ENCODE measurements around the gene KRT13. TPM values are rescaled to one million over a fixed set of nuclear protein-coding genes. Genes with fewer than 3 reads are reported as not detected.
A peak's percentile ranks its signal among the peaks of the same experiment; 100 is the strongest.

The KRT13 gene
- total and polyA plus RNA-seq, 2 of the 4 experiments (the other 2 are of a cell fraction), result 0.18 to 0.56 TPM

DNA sequence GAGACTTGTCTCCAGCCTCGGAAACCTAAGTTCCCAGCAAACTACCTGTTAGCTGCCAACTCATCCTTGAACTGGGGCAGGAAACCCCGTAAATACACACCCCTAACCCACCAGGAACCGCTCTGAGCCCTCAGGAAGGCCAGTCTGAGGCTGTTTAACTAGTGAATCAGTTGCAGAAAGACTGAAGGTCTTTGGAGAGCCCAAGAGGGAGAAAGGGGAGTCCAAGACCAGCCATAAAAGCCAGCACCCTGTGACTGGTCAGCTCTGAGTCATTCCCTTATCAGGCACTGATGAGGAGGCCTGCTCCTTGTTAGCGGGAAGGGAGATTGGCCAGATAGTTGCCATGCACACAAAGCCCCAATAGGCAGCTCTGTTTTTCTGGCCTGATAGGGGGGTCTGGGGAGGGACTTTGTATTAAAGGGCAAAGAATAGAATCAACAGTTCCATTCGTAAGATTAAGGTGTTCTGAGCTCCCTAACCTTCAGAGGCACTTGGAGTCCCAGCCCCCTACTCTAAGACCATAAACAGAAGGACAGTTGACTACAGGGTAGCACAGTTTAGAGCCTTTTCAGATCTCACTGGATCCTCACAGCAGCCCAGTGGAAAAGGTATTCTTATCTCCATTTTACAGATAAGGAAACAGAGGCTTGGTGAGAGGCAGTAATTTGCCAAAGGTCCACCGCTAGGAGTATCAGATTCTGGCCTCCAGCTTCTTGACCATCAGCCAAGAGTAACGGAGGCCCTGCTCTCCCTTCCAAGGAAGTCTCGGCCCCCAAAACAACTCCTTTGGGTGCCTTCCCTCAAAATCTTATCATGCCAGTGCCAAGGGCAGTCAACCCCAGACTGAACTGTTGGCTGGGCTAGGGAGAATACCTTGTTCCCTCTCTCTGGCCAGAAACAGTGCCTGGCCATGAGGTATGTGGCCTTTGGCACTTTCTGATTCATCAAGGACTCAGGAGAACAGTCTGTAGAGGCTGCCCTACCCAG, 24.9 kb upstream of the KRT13 start:
- Histone ChIP-seq H4K8ac (ENCODE audit: low read depth in 2 of 2, low read length in 2 of 2) (peak overlapping the region in 1 of 2 experiments; percentile 84; a peak in 2 of 4 replicates), H3K18ac (ENCODE audit: low read depth, low read length) (peak overlapping the region; percentile 13; the same call in 1 of the 2 replicates), H2BK20ac (ENCODE audit: low read depth, low read length) (peak overlapping the region; percentile 78), H2AK5ac (ENCODE audit: low read depth, low read length) (peak overlapping the region; percentile 88), H3K79me1 (ENCODE audit: low read depth in 1 of 2, low read length in 2 of 2) (no peaks in the 10 kb centered on the region), H3K27me3 (ENCODE audit: control insufficient read depth, insufficient read depth, low read length) (peaks cover 2% of the 10 kb centered on the region; the same call in 1 of the 2 replicates), H2BK120ac (ENCODE audit: low read depth, low read length) (peak overlapping the region; percentile 83), H3K36me3 (ENCODE audit: control insufficient read depth, insufficient read depth, low read length) (no peaks in the 10 kb centered on the region), H3K9me1 (ENCODE audit: insufficient read depth, low read length) (peaks cover 17% of the 10 kb centered on the region), H2BK15ac (ENCODE audit: low read depth, low read length) (peak overlapping the region; percentile 77; the same call in 2 of the 3 replicates), H3K4me1 (ENCODE audit: control insufficient read depth, insufficient read depth, low read length) (peaks cover 11% of the 10 kb centered on the region), H4K20me1 (ENCODE audit: insufficient read depth, low read length) (no peaks in the 10 kb centered on the region), H2BK5ac (ENCODE audit: low read depth, low read length, poor library complexity, severe bottlenecking) (peak overlapping the region; percentile 34), H3K9ac (ENCODE audit: low read depth, low read length) (no peak overlapping the region), H4K91ac (ENCODE audit: insufficient read depth, low read depth, low read length) (peak overlapping the region; percentile 59; the same call in 1 of the 2 replicates), H4K5ac (ENCODE audit: low read depth, low read length) (peak overlapping the region; percentile 7; the same call in 1 of the 2 replicates), H2AFZ (replicated peaks; ENCODE audit: low read length, poor library complexity) (peak overlapping the region; percentile 83), H3K14ac (replicated peaks; ENCODE audit: low read depth, low read length) (peak overlapping the region; percentile 78), H2AK9ac (replicated peaks; ENCODE audit: low read depth, low read length, poor library complexity) (peak overlapping the region; percentile 86), H3K9me3 (ENCODE audit: control insufficient read depth, insufficient read depth, low read length) (no peaks in the 10 kb centered on the region), H3K4me3 (ENCODE audit: insufficient read depth, low read depth, low read length) (no peak overlapping the region), H3K27ac (ENCODE audit: insufficient read depth, low read length) (no peak overlapping the region), H3K4ac (ENCODE audit: low read depth, low read length) (peak overlapping the region; percentile 75), H3K4me2 (ENCODE audit: low read depth, low read length) (no peak overlapping the region), H3K23ac (ENCODE audit: low read depth, low read length) (peak overlapping the region; percentile 33; the same call in 1 of the 2 replicates), H3K56ac (ENCODE audit: extremely low read depth, insufficient read depth, low read length) (no peak overlapping the region)
- in situ Hi-C loops (cut with MboI; ENCODE audit: low sequenced_read_pairs), result no loop called here
- dilution Hi-C loops (cut with HindIII; ENCODE audit: low sequenced_read_pairs, unreplicated experiment), result no loop called here
- no CpG with 5 or more reads among the region's 8 CpGs for WGBS, 2 experiments (ENCODE audit: extremely low coverage in 2 of 2, insufficient read length in 1 of 2)
- POLR2A ChIA-PET (ENCODE audit: unreplicated experiment), result no interaction called here
- intact Hi-C loops (cut with micrococcal nuclease), result no loop called here
- CTCF ChIA-PET, result interaction anchor here (0.5 to 1.6 kb wide), 4 partner anchors 9 to 1684 kb away, joined by 3 to 5 read pairs (median 3); no protein-coding TSS in a partner anchor
- DNase-seq, result peak; percentile 93
- ATAC-seq (ENCODE audit: low read depth), result peak; percentile 96
- BruUV-seq (replicated peaks), result no TSS peak
- TF ChIP-seq RFX5 (IDR thresholded peaks at IDR 0.05; ENCODE audit: low read depth, low read length) (peak; percentile 64; the same call in 1 of the 2 replicates), POLR2A (IDR thresholded peaks at IDR 0.05; ENCODE audit: low read depth, low read length) (no peak), RCOR1 (IDR thresholded peaks at IDR 0.05; ENCODE audit: insufficient replicate concordance, low read length) (no peak), MAFK (IDR thresholded peaks at IDR 0.05; ENCODE audit: low read depth, low read length) (no peak), MAZ (IDR thresholded peaks at IDR 0.05; ENCODE audit: borderline replicate concordance, low read depth, low read length) (no peak; the same call in 1 of the 2 replicates), CEBPB (IDR thresholded peaks at IDR 0.05; ENCODE audit: low read depth, low read length) (no peak), FOS (IDR thresholded peaks at IDR 0.05; ENCODE audit: low read depth, low read length) (peak; percentile 87), RAD21 (IDR thresholded peaks at IDR 0.05; ENCODE audit: low read length) (no peak), BHLHE40 (IDR thresholded peaks at IDR 0.05; ENCODE audit: low read depth, low read length) (peak; percentile 28; the same call in 1 of the 2 replicates), NFE2L2 (IDR thresholded peaks at IDR 0.05; ENCODE audit: low read depth, low read length) (no peak), SMC3 (IDR thresholded peaks at IDR 0.05; ENCODE audit: low read depth, low read length) (no peak), MXI1 (IDR thresholded peaks at IDR 0.05; ENCODE audit: borderline replicate concordance, low read depth, low read length) (no peak), CHD1 (IDR thresholded peaks at IDR 0.05; ENCODE audit: low read depth, low read length) (no peak)
- TF ChIP-seq, protein P1, sequence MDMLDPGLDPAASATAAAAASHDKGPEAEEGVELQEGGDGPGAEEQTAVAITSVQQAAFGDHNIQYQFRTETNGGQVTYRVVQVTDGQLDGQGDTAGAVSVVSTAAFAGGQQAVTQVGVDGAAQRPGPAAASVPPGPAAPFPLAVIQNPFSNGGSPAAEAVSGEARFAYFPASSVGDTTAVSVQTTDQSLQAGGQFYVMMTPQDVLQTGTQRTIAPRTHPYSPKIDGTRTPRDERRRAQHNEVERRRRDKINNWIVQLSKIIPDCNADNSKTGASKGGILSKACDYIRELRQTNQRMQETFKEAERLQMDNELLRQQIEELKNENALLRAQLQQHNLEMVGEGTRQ (IDR thresholded peaks at IDR 0.05; ENCODE audit: low read depth, low read length), result peak; percentile 28; the same call in 1 of the 2 replicates
- TF ChIP-seq, protein P2, sequence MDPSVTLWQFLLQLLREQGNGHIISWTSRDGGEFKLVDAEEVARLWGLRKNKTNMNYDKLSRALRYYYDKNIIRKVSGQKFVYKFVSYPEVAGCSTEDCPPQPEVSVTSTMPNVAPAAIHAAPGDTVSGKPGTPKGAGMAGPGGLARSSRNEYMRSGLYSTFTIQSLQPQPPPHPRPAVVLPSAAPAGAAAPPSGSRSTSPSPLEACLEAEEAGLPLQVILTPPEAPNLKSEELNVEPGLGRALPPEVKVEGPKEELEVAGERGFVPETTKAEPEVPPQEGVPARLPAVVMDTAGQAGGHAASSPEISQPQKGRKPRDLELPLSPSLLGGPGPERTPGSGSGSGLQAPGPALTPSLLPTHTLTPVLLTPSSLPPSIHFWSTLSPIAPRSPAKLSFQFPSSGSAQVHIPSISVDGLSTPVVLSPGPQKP (IDR thresholded peaks at IDR 0.05; ENCODE audit: borderline replicate concordance, low read depth, low read length), result no peak

Data from IMR-90 (cell line).